MG63 (cell line): ENCODE results near the gene FHAD1. TPM values are rescaled to one million over a fixed set of nuclear protein-coding genes. Genes with fewer than 3 reads are reported as not detected.
"Not testable (repeated sequence)": the region's sequence is repeated elsewhere in the genome, so short reads cannot be mapped to it uniquely, and the experiment has no call there.

Source experiments
- DNase-seq: peaks from one replicate; pipeline ENCODE4 v3.0.0-alpha.2; 2020
- H3K27me3 ChIP-seq: fragments of 250-450 bp; sonication (Bioruptor Pico); 2 replicates; pipeline ENCODE4 v1.5.1; 2020; ENCODE audit warnings: mild to moderate bottlenecking, moderate library complexity
- H3K36me3 ChIP-seq: fragments of 250-450 bp; sonication (Bioruptor Pico); 2 replicates; pipeline ENCODE4 v1.5.1; 2020; ENCODE audit warnings: mild to moderate bottlenecking, moderate library complexity
- H3K4me3 ChIP-seq: fragments of 250-450 bp; sonication (Bioruptor Pico); 2 replicates; pipeline ENCODE4 v1.5.1; 2020; ENCODE audit warnings: mild to moderate bottlenecking, moderate library complexity
- H3K9me3 ChIP-seq: fragments of 250-450 bp; sonication (Bioruptor Pico); 2 replicates; pipeline ENCODE4 v1.5.1; 2020; ENCODE audit warnings: mild to moderate bottlenecking, moderate library complexity
- total RNA-seq: library from RNA; depleted of rRNA; stranded (reverse); fragments of >200 nt; shearing (Covaris generic); gene quantifications from 2 replicates; pipeline ENCODE4 v1.2.3, GENCODE V29; 2014; ENCODE audit warnings: low replicate concordance

Gene FHAD1
- total RNA-seq, 1 experiment from 2014 or later, result 0.33 TPM

GRCh38 chr1:15277933-15278332 lies 30.9 kb downstream of the FHAD1 start:
- H3K27me3 ChIP-seq, result no peaks in the 10 kb centered on the region
- H3K9me3 ChIP-seq, result no peaks in the 10 kb centered on the region
- no peaks in the 10 kb centered on the region for H3K36me3 ChIP-seq
- DNase-seq, result no peak
- H3K4me3 ChIP-seq, result no peak overlapping the region

DNA sequence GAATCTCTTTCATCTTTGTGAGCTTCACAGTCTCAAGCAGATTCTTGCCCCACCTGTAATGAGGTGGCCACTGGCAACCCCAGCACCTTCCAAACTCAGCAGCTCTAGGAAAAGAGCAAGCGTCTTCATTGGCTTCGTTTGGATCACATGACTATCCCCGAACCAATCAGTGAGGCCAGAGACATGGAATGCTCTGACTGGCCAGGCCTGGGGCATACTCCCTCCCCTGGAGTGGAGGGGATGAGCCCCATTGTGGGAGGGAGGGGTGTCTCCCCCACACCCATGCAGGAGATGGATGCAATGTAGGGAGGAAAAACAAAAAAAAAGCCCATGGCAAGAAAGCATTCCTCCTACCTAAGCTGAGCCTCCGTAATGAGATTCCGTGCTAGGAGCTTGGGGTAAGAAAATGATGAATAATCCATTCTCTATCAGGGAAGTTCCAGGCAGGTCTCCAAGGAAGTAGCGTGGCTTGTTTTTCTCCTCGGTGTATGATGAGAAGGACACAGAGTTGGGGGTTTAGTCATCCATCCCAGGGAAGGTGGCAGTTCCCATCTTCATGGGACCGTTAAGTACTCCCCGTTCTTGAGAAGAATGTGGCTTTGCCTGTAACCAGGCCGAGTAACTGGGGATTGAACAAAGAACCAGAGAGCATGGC lies 32.7 kb downstream of the FHAD1 start:
- DNase-seq, result no peak
- Histone ChIP-seq H3K36me3 (no peaks in the 10 kb centered on the region), H3K4me3 (no peak overlapping the region), H3K27me3 (no peaks in the 10 kb centered on the region), H3K9me3 (no peaks in the 10 kb centered on the region)

- DNase-seq, result no peak
- Histone ChIP-seq H3K4me3 (no peak overlapping the region), H3K36me3 (no peaks in the 10 kb centered on the region), H3K27me3 (no peaks in the 10 kb centered on the region), H3K9me3 (no peaks in the 10 kb centered on the region)
Measured at GRCh38 chr1:15280416-15280815, 33.4 kb downstream of the FHAD1 start.

DNA sequence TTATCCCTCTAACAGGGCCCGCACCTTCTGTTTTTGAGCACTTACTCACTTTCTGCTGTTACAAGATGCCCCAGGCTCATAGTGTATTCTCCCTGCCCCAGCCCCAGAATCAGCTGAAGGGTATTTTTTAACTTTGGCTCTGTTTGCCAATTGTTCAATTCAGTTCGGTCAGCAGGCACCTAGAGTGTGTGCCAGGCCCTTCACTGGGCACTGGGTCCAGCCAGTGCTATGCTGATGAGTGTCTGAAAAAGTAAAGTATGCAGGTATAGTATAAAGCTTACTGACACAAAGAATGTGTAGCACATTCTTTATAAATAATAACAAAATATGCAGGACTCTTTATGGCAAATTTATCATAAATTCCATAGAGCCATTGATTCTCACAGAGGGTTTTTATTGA lies 35.0 kb downstream of the FHAD1 start:
- DNase-seq, result peak; percentile 35
- H3K36me3 ChIP-seq, result no peaks in the 10 kb centered on the region
- H3K4me3 ChIP-seq, result no peak overlapping the region
- no peaks in the 10 kb centered on the region for H3K27me3 ChIP-seq
- no peaks in the 10 kb centered on the region for H3K9me3 ChIP-seq

DNA sequence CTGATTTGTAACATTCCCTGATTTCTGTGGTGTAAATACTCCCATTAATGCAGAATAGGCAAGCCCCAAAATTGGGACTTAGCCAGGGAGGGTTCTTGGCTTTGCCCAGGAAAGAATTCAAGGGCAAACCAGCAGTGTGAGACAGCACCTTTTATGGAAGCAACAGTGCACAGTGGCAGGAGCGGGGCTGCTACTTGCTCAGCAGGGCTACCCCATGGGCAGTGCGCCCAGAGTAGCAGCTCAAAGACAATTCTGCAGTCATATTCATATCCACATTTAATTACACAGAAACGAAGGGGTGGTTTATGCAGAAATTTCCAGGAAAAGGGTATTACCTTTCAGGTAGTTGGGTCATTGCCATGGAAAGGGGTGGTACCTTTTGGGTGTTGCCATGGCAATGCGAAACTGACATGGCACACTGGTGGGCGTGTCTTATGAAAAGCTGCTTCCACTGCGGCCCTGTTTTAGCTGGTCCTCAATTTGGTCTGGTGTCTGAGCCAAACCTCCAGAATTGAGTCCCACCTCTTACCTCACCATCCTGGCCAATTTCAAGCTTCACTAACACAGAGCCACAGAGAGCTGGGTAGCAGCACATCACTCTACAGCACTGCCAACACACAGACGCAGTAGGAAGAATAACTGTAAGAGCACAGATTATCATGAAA lies 35.9 kb downstream of the FHAD1 start:
- DNase-seq, result peak; percentile 64

DNA sequence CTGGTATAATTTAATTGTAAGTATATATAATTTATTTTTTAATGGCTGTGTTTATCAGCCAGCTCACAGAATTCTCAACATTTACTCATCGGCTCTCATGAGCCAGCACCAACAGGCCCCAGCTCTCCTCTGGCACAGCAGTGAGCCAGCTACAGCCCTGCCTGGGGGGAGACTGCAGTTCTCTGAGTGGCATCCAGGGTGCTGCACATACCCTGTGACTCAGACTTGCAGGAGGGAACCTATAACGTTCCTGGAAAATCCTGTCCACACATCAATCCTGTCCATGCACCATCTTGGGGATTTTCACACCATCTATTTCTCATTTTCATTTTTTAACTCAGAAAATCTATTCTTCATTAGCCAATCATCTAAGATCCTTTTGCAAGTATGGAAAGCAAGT lies 36.5 kb downstream of the FHAD1 start:
- H3K27me3 ChIP-seq, result no peaks in the 10 kb centered on the region
- DNase-seq, result peak; percentile 96

More for the DNA sequence above, 35.9 kb downstream of the FHAD1 start:
- no peaks in the 10 kb centered on the region for H3K36me3 ChIP-seq
- no peaks in the 10 kb centered on the region for H3K9me3 ChIP-seq
- no peak overlapping the region for H3K4me3 ChIP-seq
- H3K27me3 ChIP-seq, result no peaks in the 10 kb centered on the region

GRCh38 chr1:15286452-15286851 lies 39.4 kb downstream of the FHAD1 start:
- no peak overlapping the region for H3K4me3 ChIP-seq
- H3K27me3 ChIP-seq, result no peaks in the 10 kb centered on the region
- no peak for DNase-seq
- no peaks in the 10 kb centered on the region for H3K9me3 ChIP-seq
- H3K36me3 ChIP-seq, result no peaks in the 10 kb centered on the region

More for the DNA sequence above, 36.5 kb downstream of the FHAD1 start:
- Histone ChIP-seq H3K4me3 (no peak overlapping the region), H3K36me3 (no peaks in the 10 kb centered on the region), H3K9me3 (no peaks in the 10 kb centered on the region)

GRCh38 chr1:15287035-15287979 lies 40.3 kb downstream of the FHAD1 start:
- no peaks in the 10 kb centered on the region for H3K9me3 ChIP-seq
- DNase-seq, result no peak
- H3K4me3 ChIP-seq, result no peak overlapping the region
- H3K36me3 ChIP-seq, result no peaks in the 10 kb centered on the region
- no peaks in the 10 kb centered on the region for H3K27me3 ChIP-seq

- Histone ChIP-seq H3K36me3 (no peaks in the 10 kb centered on the region), H3K27me3 (no peaks in the 10 kb centered on the region), H3K4me3 (no peak overlapping the region), H3K9me3 (no peaks in the 10 kb centered on the region)
- peak; percentile 14 for DNase-seq
Measured at GRCh38 chr1:15288173-15288926, 41.3 kb downstream of the FHAD1 start.

- DNase-seq, result peak; percentile 21
Measured at GRCh38 chr1:15289251-15289651, 42.2 kb downstream of the FHAD1 start.

GRCh38 chr1:15290382-15290781 lies 43.4 kb downstream of the FHAD1 start:
- peak; percentile 9 for DNase-seq
- Histone ChIP-seq H3K9me3 (no peaks in the 10 kb centered on the region), H3K36me3 (no peaks in the 10 kb centered on the region), H3K27me3 (no peaks in the 10 kb centered on the region), H3K4me3 (no peak overlapping the region)

More at GRCh38 chr1:15289251-15289651, 42.2 kb downstream of the FHAD1 start:
- H3K9me3 ChIP-seq, result no peaks in the 10 kb centered on the region
- H3K36me3 ChIP-seq, result no peaks in the 10 kb centered on the region
- no peak overlapping the region for H3K4me3 ChIP-seq
- H3K27me3 ChIP-seq, result no peaks in the 10 kb centered on the region

GRCh38 chr1:15295696-15296095 lies 48.7 kb downstream of the FHAD1 start:
- DNase-seq, result no peak
- Histone ChIP-seq H3K27me3 (no peaks in the 10 kb centered on the region), H3K36me3 (no peaks in the 10 kb centered on the region), H3K4me3 (no peak overlapping the region), H3K9me3 (no peaks in the 10 kb centered on the region)

GRCh38 chr1:15296585-15297321 lies 49.7 kb downstream of the FHAD1 start:
- H3K9me3 ChIP-seq, result no peaks in the 10 kb centered on the region
- DNase-seq, result no peak
- no peaks in the 10 kb centered on the region for H3K36me3 ChIP-seq

GRCh38 chr1:15297975-15298374 lies 51.0 kb downstream of the FHAD1 start:
- not testable (repeated sequence) for H3K27me3 ChIP-seq, H3K36me3 ChIP-seq, DNase-seq, H3K9me3 ChIP-seq, H3K4me3 ChIP-seq

More at GRCh38 chr1:15296585-15297321, 49.7 kb downstream of the FHAD1 start:
- H3K27me3 ChIP-seq, result no peaks in the 10 kb centered on the region
- no peak overlapping the region for H3K4me3 ChIP-seq

- H3K4me3 ChIP-seq, result no peak overlapping the region
- no peak for DNase-seq
- H3K27me3 ChIP-seq, result no peaks in the 10 kb centered on the region
- no peaks in the 10 kb centered on the region for H3K9me3 ChIP-seq
- H3K36me3 ChIP-seq, result no peaks in the 10 kb centered on the region
Measured at GRCh38 chr1:15299179-15299578, 52.2 kb downstream of the FHAD1 start.

- Histone ChIP-seq H3K4me3 (no peak overlapping the region), H3K9me3 (no peaks in the 10 kb centered on the region), H3K36me3 (no peaks in the 10 kb centered on the region), H3K27me3 (no peaks in the 10 kb centered on the region)
- DNase-seq, result no peak
Measured at GRCh38 chr1:15299806-15300205, 52.8 kb downstream of the FHAD1 start.
